Measurements from ENCODE around the gene FAR1. TPM values are rescaled to one million over a fixed set of nuclear protein-coding genes. Genes with fewer than 3 reads are reported as not detected.

The FAR1 gene
- total and polyA plus RNA-seq, 11 donors = 10.9 to 50.2 (median 30.7) TPM

DNA sequence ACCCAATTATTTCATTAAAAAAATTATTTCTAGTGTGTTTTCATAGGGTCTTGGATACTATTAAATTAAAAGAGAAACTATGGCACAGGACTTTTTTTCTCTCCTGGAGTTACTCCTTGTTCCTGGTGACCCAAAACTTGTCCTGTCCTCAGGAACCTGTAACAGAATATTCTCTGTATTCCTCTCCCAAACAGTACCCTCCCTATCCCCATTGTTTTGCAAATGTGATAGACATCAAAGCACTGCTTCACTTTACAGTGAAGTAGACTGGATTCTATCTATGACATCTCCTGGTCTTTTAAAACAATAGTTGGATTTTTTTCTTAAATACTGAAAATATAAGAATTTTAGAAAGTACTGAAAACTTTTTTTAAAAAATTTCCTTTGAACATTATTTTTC lies 37.2 kb downstream of the FAR1 start:
- ATAC-seq (no peak), DNase-seq (no peak)
- TF ChIP-seq POLR2A (IDR thresholded peaks at IDR 0.05) = no peak
- TF ChIP-seq, protein P1, sequence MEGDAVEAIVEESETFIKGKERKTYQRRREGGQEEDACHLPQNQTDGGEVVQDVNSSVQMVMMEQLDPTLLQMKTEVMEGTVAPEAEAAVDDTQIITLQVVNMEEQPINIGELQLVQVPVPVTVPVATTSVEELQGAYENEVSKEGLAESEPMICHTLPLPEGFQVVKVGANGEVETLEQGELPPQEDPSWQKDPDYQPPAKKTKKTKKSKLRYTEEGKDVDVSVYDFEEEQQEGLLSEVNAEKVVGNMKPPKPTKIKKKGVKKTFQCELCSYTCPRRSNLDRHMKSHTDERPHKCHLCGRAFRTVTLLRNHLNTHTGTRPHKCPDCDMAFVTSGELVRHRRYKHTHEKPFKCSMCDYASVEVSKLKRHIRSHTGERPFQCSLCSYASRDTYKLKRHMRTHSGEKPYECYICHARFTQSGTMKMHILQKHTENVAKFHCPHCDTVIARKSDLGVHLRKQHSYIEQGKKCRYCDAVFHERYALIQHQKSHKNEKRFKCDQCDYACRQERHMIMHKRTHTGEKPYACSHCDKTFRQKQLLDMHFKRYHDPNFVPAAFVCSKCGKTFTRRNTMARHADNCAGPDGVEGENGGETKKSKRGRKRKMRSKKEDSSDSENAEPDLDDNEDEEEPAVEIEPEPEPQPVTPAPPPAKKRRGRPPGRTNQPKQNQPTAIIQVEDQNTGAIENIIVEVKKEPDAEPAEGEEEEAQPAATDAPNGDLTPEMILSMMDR (IDR thresholded peaks at IDR 0.05) = no peak
- Histone ChIP-seq H3K4me1 (peaks cover 0 to 3% (median 0%) of the 10 kb centered on the region in 12 donors), H3K27ac (no peak overlapping the region), H3K4me3 (no peak overlapping the region), H3K27me3 (no peaks in the 10 kb centered on the region), H3K9me3 (no peaks in the 10 kb centered on the region), H3K36me3 (peaks cover 0 to 67% (median 60%) of the 10 kb centered on the region in 9 donors)
- intact Hi-C loops (cut with DNase I) = no loop called here

DNA sequence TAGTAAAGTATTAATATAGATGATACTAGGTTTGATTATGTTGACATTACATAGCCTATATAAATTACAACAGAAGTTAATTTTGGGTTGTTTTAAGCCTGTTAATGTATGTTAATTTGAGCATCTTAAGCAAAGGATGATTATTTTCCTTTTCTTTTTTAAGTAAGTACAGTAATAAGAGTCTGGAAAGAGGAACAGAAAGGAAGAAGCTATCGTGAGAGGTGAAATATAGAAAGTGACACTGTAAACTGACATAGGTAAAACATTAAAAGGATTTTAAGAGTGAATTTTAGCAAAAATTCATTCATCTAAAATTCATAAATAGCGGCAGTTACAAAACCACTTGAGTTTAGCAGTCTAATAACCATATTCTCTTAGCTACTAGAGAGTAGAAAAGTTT lies 45.5 kb downstream of the FAR1 start:
- H3K4me1 ChIP-seq = peaks cover 0 to 14% (median 0%) of the 10 kb centered on the region in 12 donors
- ATAC-seq (no peak), DNase-seq (no peak)
- intact Hi-C loops (cut with DNase I) = no loop called here
- H3K27me3 ChIP-seq = no peaks in the 10 kb centered on the region
- no peak overlapping the region for H3K4me3 ChIP-seq
- H3K9me3 ChIP-seq = no peaks in the 10 kb centered on the region
- H3K36me3 ChIP-seq = peaks cover 0 to 87% (median 75%) of the 10 kb centered on the region in 9 donors
- TF ChIP-seq POLR2A (IDR thresholded peaks at IDR 0.05) = no peak
- TF ChIP-seq, protein P1 (IDR thresholded peaks at IDR 0.05) = no peak
- 93 to 96% (median 95%) methylated on average over 2 of the region's 2 CpGs for WGBS, 4 donors
- H3K27ac ChIP-seq = no peak overlapping the region

DNA sequence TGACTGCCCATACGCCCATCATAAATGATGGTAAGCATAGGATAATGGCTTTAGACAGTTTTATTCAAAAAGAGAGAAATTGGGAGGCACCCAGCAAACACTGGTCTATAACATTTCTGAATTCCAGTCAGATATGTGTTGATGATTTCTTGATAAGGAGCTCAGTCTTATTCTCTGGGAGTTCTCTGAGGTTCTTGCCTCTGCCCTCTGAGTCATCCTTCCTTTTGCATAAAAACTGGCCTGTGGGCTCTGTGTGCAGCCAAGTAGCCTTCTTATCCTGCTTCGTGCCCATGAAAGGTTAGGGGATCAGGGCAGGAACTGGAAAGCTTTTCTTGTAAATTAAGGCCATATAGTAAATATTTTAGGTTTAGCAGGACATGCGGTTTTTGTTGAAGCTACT lies 48.9 kb downstream of the FAR1 start:
- Histone ChIP-seq H3K4me3 (no peak overlapping the region), H3K36me3 (peaks cover 0 to 88% (median 67%) of the 10 kb centered on the region in 9 donors), H3K4me1 (peaks cover 0 to 6% (median 0%) of the 10 kb centered on the region in 12 donors), H3K9me3 (no peaks in the 10 kb centered on the region), H3K27ac (no peak overlapping the region), H3K27me3 (no peaks in the 10 kb centered on the region)
- no peak for TF ChIP-seq POLR2A (IDR thresholded peaks at IDR 0.05)
- TF ChIP-seq, protein P1 (IDR thresholded peaks at IDR 0.05) = no peak
- 87 to 93% (median 92%) methylated on average over 3 of the region's 3 CpGs for WGBS, 4 donors
- no peak for ATAC-seq
- no peak for DNase-seq
- intact Hi-C loops (cut with DNase I) = no loop called here

DNA sequence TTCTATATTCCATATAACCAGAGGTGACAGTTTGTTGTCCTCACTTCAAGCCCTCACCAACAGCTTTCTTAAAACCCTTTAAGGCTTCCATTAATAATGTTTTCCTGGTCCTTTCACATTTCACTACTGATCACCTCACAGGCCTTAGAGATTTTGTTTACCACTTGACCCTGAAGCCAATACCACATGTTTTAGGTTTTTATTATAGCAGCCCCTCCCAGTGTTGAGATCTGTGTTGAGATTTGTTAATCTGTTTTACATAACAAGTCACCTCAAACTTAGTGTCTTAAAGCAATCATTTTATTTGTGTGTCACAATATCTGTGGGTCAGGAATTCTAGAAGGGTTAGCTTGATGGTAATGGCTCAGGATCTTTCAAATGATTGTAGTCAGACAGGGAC lies 49.9 kb downstream of the FAR1 start:
- ATAC-seq = no peak
- Histone ChIP-seq H3K27ac (no peak overlapping the region), H3K4me3 (no peak overlapping the region), H3K4me1 (peaks cover 0 to 4% (median 0%) of the 10 kb centered on the region in 12 donors), H3K36me3 (peaks cover 0 to 89% (median 70%) of the 10 kb centered on the region in 9 donors), H3K27me3 (no peaks in the 10 kb centered on the region), H3K9me3 (no peaks in the 10 kb centered on the region)
- intact Hi-C loops (cut with DNase I) = no loop called here
- no peak for TF ChIP-seq POLR2A (IDR thresholded peaks at IDR 0.05)
- DNase-seq = no peak

DNA sequence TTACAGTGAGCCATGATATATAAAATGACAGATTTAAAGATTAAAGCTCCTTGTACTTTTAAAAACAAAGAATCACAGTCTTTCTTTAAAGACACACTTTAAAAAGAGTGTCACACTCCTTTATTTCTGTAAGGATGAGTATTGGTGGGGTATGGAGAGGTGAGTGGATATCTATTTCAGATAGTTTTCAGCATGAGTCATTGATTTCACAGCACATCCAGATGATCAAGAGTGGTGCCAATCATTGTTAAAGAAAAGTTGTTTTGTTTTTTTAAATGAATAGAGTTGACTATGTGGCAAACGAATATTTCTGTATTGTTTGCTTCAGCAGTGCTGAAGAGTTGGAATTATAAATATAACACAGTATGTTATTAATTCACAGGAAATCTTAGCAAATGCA lies 52.5 kb downstream of the FAR1 start:
- intact Hi-C loops (cut with DNase I) = no loop called here
- ATAC-seq = no peak
- Histone ChIP-seq H3K36me3 (peaks cover 0 to 89% (median 53%) of the 10 kb centered on the region in 9 donors), H3K27ac (no peak overlapping the region), H3K4me1 (peaks cover 0 to 4% (median 0%) of the 10 kb centered on the region in 12 donors), H3K27me3 (no peaks in the 10 kb centered on the region), H3K4me3 (no peak overlapping the region), H3K9me3 (no peaks in the 10 kb centered on the region)
- 35 to 65% (median 50%) methylated on average over 1 of the region's 1 CpG for WGBS, 4 donors
- TF ChIP-seq, protein P1 (IDR thresholded peaks at IDR 0.05) = no peak
- no peak for TF ChIP-seq POLR2A (IDR thresholded peaks at IDR 0.05)
- no peak for DNase-seq
